CD4-positive, alpha-beta T cell treated with Interleukin-15 for 1 hour (primary cell): ENCODE data around the gene TM6SF1.
A peak's percentile ranks its signal among the peaks of the same experiment; 100 is the strongest.
"Not testable (repeated sequence)": the region's sequence is repeated elsewhere in the genome, so short reads cannot be mapped to it uniquely, and the experiment has no call there.

Experiments used
- DNase-seq: peaks from one replicate; pipeline ENCODE4 v3.0.0-alpha.2; 2020

Gene TM6SF1

DNA sequence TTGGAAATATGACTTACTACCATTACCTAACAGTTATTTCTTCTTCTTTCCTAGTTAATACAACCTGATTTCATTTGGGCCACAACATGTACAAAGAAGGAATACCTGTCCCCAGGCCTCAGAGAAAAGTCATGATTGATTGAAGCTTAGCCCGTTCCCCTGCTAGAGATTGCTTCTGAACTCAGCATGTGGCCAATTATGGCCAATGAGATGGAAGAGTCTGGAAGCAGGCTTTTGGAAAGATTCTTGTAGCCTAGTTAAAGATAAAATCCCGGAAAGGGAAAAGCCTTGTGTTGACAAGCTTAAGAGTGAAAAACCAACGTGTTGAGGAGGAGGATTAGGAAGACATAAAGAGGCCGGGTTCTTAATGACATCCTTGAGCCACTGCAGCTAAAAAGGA lies 17.0 kb upstream of the TM6SF1 start:
- no peak for DNase-seq

DNA sequence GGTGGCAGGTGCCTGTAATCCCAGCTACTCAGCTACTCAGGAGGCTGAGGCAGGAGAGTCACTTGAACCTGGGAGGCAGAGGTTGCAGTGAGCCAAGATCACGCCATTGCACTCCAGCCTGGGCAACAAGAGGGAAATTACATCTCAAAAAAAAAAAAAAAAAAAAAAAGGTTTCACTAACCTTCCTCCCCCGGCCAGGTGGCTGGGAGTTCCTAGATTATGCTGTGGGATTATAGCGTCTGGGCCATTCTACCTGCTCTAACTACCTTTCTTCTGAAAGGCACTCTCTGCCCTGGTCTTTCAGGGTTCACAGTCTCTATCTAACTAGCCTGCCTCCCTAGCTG lies 15.5 kb upstream of the TM6SF1 start:
- not testable (repeated sequence) for DNase-seq

GRCh38 chr15:83092309-83092976 lies 15.0 kb upstream of the TM6SF1 start:
- peak; percentile 47 for DNase-seq

DNA sequence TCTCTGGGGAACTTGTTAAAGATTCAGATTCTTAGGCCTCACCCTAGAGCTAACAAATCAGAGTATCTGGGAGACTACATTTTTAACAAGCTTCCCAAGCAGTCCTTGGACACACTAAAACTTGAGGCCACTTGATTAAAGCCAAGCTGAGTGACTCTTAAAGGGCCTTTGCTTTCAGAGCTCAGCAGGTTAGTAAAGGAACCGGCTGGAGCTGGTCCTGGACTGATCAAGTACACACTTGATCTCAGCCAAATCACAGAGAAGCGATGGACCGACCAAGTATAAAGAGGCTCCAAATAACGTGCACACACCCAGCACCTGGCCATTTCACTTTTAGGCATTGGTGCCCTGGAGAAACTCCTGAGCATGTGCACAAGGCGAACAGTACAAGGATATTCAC lies 12.9 kb upstream of the TM6SF1 start:
- DNase-seq, result no peak

- DNase-seq, result no peak
Observed at GRCh38 chr15:83098079-83098478, 9.4 kb upstream of the TM6SF1 start.

GRCh38 chr15:83099290-83099689 lies 8.2 kb upstream of the TM6SF1 start:
- DNase-seq, result no peak

DNA sequence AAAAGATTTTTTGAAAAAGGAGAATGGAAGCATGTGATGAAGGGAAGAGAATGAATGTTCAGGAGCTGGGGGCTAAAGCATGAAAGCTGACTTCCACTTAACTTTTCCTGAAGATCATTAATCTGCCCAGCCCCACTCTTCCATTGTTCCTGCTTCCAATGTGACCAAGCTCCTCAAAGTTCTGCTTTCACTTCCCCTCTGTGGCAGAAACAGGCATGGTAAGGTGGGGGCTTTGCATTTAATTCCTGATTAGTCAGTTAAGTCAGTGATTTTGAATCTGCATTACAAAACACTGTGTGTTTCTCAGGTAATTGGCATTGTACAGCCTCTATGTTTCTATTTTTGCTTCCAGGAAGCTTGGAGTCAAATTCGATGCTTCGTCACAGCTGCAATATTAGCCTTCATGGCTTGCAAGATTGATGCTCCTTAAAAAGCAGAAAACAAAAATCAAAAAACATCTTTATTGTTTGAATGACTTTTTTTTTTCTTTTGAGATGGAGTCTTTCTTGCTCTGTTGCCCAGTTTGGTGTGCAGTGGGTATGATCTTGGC lies 7.3 kb upstream of the TM6SF1 start:
- DNase-seq, result no peak

- DNase-seq, result no peak
Observed at GRCh38 chr15:83102346-83102745, 5.1 kb upstream of the TM6SF1 start.

GRCh38 chr15:83104141-83104540 lies 3.3 kb upstream of the TM6SF1 start:
- DNase-seq, result no peak

GRCh38 chr15:83105440-83105839 lies 2.0 kb upstream of the TM6SF1 start:
- DNase-seq, result no peak

DNA sequence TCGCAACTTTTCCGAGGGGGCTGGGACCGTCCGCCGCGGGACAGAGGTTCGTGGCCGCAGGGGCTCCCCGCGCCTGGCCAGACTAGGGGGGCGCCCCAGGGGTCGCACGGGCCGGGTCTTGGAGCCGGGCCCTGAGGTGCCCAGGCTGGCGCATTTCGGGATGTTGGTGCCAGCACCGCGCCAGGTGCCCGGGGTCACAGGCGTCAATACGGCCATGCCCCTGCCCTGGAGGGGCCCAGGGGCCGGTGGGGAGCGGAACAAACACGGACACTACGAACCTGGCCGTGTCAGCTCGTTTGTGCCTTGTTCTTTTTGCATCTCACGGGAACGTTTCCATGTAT lies 366 bp downstream of the TM6SF1 start:
- no peak for DNase-seq

GRCh38 chr15:83108266-83109219 lies 1.1 kb downstream of the TM6SF1 start:
- DNase-seq, result peak; percentile 79

DNA sequence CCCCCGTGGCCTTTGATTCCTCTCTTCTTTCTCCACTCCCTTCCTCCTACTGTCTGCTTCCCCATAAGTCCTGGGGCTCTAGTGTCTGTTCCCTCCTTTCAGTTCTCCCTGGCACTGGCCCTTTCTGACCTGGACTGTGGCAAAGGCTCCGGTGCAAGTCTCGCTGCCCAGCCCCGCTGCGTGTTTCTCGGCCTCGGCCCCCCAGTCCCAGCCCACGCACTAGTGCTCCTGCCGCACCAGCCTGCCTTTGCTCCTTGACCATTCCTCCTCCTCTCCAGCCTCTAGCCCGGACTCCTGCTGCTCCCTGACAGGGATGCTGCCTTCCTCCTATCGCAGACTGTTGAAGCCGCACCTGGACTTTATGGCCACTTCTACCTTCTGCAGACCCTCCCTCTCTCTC lies 2.1 kb downstream of the TM6SF1 start:
- no peak for DNase-seq

DNA sequence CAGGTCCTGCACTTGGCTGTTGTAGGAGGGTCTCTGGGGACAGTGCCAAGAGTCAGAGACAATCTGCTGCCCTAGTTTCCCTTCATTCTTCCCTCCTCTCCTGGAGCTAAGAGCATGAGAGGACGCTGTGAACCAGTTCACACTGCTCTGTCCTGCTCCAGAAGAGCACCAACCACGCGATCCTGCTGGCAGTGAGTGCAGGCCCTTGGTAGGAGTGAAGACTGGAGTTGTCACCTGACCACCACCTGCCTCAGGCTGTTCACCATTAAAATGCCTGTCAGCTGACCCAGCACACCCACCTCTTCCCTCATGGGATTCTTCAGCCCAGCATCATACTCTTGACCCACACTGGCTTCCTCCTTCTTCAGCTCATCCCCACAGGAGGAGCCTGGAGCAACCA lies 2.9 kb downstream of the TM6SF1 start:
- no peak for DNase-seq

GRCh38 chr15:83111149-83111548 lies 3.7 kb downstream of the TM6SF1 start:
- no peak for DNase-seq

- no peak for DNase-seq
Observed at GRCh38 chr15:83112233-83112955, 4.9 kb downstream of the TM6SF1 start.

- DNase-seq, result no peak
Observed at GRCh38 chr15:83112956-83113299, 5.5 kb downstream of the TM6SF1 start.

DNA sequence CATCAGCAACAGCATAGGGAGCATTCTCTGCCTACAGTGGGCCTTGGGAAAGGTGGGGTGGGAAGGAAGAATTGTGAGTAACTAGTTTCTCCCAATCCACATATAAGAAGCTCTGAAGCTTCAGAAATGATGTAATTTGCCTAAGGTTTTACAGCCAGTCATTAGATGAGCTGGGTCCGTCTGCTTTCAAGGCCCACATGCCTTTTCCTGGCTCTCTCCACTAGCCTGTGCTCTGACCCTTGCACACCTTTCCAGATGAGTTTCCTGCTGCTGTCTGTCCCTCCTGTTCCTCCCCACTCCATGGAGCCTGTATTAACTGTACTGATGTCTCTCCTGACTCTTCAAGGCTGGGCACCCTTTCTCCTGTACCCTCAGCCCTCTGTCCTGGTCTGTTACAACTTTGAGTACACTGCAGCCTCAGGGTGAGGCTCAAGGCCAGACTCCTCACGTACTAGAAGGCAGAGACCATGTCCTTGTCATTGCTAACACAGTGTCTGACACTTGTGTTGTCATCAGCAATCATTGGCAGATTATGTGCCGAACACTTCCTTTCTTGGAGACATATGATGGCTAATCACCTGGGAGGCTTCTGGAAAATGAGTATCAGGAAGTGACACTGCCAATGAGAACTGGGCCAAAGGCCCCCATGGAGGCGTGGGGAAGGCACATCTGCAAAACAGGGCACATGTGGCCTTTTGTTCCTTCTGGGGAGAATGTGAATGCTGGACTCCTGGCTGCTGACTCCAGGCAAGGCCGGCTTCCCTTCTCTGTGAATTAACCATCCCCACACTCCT lies 6.6 kb downstream of the TM6SF1 start:
- DNase-seq, result no peak

DNA sequence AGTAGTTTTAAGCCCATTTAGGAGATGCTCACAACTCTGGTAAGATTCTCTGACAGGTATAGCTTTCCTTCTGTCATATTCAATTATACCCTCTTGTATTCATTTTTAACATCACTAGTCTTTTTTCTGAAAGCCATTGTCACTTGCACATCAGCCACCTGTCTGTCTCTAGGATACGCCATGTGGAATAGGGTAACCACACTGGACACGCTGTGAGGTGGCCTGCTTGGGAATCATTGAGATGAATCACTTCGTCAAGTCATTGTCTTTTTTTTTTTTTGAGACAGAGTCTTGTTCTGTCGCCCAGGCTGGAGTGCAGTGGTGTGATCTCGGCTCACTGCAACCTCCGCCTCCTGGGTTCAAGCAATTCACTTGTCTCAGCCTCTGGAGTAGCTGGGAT lies 7.4 kb downstream of the TM6SF1 start:
- DNase-seq, result no peak

DNA sequence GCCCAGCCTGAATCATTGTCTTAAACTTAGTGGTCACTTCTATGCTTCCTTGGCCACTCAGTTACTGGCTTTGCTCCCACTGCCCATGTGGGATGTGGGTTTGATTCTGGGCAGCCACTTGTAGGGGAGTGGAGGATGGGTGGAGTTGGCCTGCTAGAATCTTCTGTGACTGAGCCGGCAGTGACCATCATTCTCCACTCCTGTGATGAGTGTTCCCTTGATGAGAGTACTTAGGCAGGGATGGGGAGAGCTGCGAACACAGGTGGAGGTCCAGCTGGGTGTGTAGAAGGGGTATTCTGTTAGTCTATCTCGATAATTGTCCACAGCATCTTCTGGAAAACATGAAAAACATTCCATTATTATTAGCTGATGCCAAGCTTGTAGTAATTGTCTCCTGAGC lies 8.0 kb downstream of the TM6SF1 start:
- no peak for DNase-seq

DNA sequence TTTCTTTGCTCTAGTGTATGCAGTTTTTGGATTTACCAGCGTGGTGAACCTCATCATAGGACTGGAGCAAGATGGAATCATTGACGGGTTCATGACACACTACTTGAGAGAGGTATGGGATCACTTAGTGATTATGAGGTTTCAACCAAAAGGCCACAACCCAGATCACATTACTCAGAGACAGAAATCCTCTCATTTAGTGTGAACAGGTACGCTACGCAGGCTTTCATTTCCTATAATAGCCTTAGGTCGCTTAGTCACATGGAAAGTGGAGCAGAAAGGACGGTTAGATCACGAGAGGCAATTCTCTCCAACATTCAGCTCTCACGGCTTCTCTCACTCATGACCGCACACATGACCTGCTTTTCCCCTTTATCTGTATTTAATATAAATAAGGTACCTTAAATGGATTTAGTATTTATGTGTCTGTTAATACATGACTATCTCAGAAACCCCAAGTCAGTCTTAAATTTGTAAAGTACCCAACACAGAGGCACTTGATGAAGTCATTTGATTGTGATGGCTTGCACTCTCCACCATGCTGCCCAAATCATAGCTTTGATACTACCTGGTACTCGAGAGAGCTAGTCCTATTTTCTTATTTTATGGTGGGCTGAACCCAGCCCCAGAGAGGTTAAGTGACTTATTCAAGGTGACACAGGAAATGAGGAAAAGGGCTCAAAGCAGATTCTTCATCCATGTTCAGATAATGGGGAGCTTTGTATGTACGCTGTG lies 8.6 kb downstream of the TM6SF1 start:
- DNase-seq, result no peak

- DNase-seq, result no peak
Observed at GRCh38 chr15:83118291-83118827, 10.9 kb downstream of the TM6SF1 start.
